HepG2 (cell line): ENCODE data around the gene ADGRL3. TPM values are rescaled to one million over a fixed set of nuclear protein-coding genes. Genes with fewer than 3 reads are reported as not detected.

ENCODE experiments used
- ATAC-seq: fragments of 200-7000 bp; cut with Tn5 transposase; 3 replicates; pipeline ENCODE4 v1.9.1; 2020; ENCODE audit warnings: mild to moderate bottlenecking, moderate library complexity
- BruUV-seq: library from RNA; stranded (reverse); fragments of 400-500 nt; replicated peaks from 2 replicates; lab custom pipeline; 2021; lab: Mats Ljungman, UMichigan
- CTCF ChIA-PET: fragments of 300-600 bp; formaldehyde crosslinking; extraction: SDS; loops from one replicate; lab custom pipeline; 2021; ENCODE audit warnings: low total read pairs, inconsistent platforms, low intra/inter-chr PET ratio; lab: Yijun Ruan, JAX
- POLR2A ChIA-PET: fragments of 350-600 bp; sonication (Branson Sonifier 250); formaldehyde crosslinking; loops from one replicate; lab custom pipeline; 2020; ENCODE audit warnings: antibody characterized with exemption, inconsistent platforms; lab: Yijun Ruan, JAX
- DNase-seq: peaks from one replicate; pipeline ENCODE4 v3.0.0-alpha.2; 2015; ENCODE audit warnings: low spot score
- FAIRE-seq: peaks from 3 replicates; lab custom pipeline; 2011; peaks lifted over from hg19 to GRCh38; lab: Jason Lieb, UNC
- H2AFZ ChIP-seq: one replicate; pipeline ENCODE4 v1.6.1; 2011; ENCODE audit warnings: low read length, inconsistent platforms
- H3K27ac ChIP-seq: fragments of 300-600 bp; 3 replicates; pipeline ENCODE4 v1.8.0; 2011; ENCODE audit warnings: mixed run types, mild to moderate bottlenecking, mixed read lengths, low read length, inconsistent platforms; ENCODE audit not compliant: insufficient read depth; ENCODE audit errors: extremely low read length
- H3K27me3 ChIP-seq, 2 experiments: fragments of 200-600 bp in 1 of 2; 2 replicates in 1 of 2; 3 replicates in 1 of 2; pipeline versions ENCODE4 v1.6.0 to v1.8.0; 2011; ENCODE audit warnings: low read length in 2 of 2, mild to moderate bottlenecking in 2 of 2, moderate library complexity in 2 of 2, inconsistent platforms in 1 of 2; ENCODE audit not compliant: insufficient read depth in 2 of 2, control insufficient read depth in 1 of 2
- H3K36me3 ChIP-seq, 2 experiments: fragments of 200-600 bp in 1 of 2; replicated peaks in 1 of 2; 2 replicates in 1 of 2; 3 replicates in 1 of 2; pipeline versions ENCODE4 v1.5.1 to v1.8.0; 2011; ENCODE audit warnings: low read length in 2 of 2, inconsistent platforms in 1 of 2; ENCODE audit not compliant: insufficient read depth in 2 of 2, control insufficient read depth in 1 of 2
- H3K4me1 ChIP-seq: 2 replicates; pipeline ENCODE4 v1.5.1; 2012; ENCODE audit warnings: low read length, inconsistent platforms; ENCODE audit not compliant: insufficient read depth
- H3K4me2 ChIP-seq: 2 replicates; pipeline ENCODE4 v1.6.0; 2011; ENCODE audit warnings: low read depth, low read length, inconsistent platforms
- H3K4me3 ChIP-seq, 3 experiments: fragments of 200-600 bp in 1 of 3; sonication (generic), shearing (Covaris generic) in 1 of 3; replicated peaks in 1 of 3; 2 replicates each; pipeline ENCODE4 v1.5.1; 2011 to 2016; ENCODE audit warnings: low read length in 3 of 3, inconsistent platforms in 2 of 3, low read depth in 2 of 3, mild to moderate bottlenecking in 2 of 3, control low read depth in 1 of 3, mixed read lengths in 1 of 3; ENCODE audit not compliant: insufficient read depth in 1 of 3
- H3K79me2 ChIP-seq: one replicate; pipeline ENCODE4 v1.6.1; 2011; ENCODE audit warnings: low read length, inconsistent platforms; ENCODE audit not compliant: insufficient read depth
- H3K9ac ChIP-seq: 2 replicates; pipeline ENCODE4 v1.6.0; 2011; ENCODE audit warnings: mild to moderate bottlenecking, low read depth, low read length, inconsistent platforms; ENCODE audit not compliant: insufficient read depth
- H3K9me3 ChIP-seq: 2 replicates; pipeline ENCODE4 v1.5.1; 2012; ENCODE audit warnings: mild to moderate bottlenecking, low read length
- H4K20me1 ChIP-seq: 2 replicates; pipeline ENCODE4 v1.6.0; 2011; ENCODE audit warnings: inconsistent platforms, mild to moderate bottlenecking, low read length, moderate library complexity; ENCODE audit not compliant: insufficient read depth
- FLYWCH1 ChIP-seq: sonication (generic); formaldehyde crosslinking; IDR thresholded peaks from 2 replicates; pipeline ENCODE4 v1.8.1; 2023; ENCODE audit warnings: mild to moderate bottlenecking, missing genetic modification reagents
- MAFK ChIP-seq, 2 experiments: IDR thresholded peaks in 1 of 2; conservative IDR thresholded peaks in 1 of 2; 2 replicates each; pipeline ENCODE4 v1.6.1; 2011; ENCODE audit warnings: improper control_type of control experiment in 2 of 2, low read length in 2 of 2
- PLRG1 ChIP-seq: fragments of 450-650 bp; conservative IDR thresholded peaks from 2 replicates; pipeline ENCODE4 v1.6.1; 2016
- PRMT3 ChIP-seq: sonication (generic); formaldehyde crosslinking; IDR thresholded peaks from 2 replicates; pipeline ENCODE4 v1.8.1; 2022; ENCODE audit warnings: low read depth, mild to moderate bottlenecking, moderate library complexity, missing genetic modification reagents, borderline replicate concordance
- TFDP2 ChIP-seq: sonication (generic); formaldehyde crosslinking; IDR thresholded peaks from 2 replicates; pipeline ENCODE4 v1.4.0; 2020; ENCODE audit warnings: missing genetic modification reagents
- ZNF580 ChIP-seq: IDR thresholded peaks from 2 replicates; pipeline ENCODE4 v1.6.1; 2016; ENCODE audit warnings: low read depth, borderline replicate concordance
- ZNF614 ChIP-seq: IDR thresholded peaks from 2 replicates; pipeline ENCODE4 v1.6.1; 2018; ENCODE audit warnings: missing biosample characterization, missing genetic modification reagents, inconsistent platforms, borderline replicate concordance
- ZSCAN22 ChIP-seq: sonication (generic); formaldehyde crosslinking; IDR thresholded peaks from 2 replicates; pipeline ENCODE4 v1.4.0; 2020; ENCODE audit warnings: mild to moderate bottlenecking, missing genetic modification reagents
- WGBS: methylation state at CpG from one replicate; pipeline ENCODE4 v1.1.6; 2017; ENCODE audit warnings: low lambda C conversion rate; 5-methylcytosine and 5-hydroxymethylcytosine counted together
- in situ Hi-C: cut with HindIII; loops from 2 replicates; pipeline ENCODE4 v1.10.0; 2017; ENCODE audit warnings: low pct_unique_long_range_greater_than_20kb; ENCODE audit not compliant: extremely low pct_ligation_motif_present
- intact Hi-C: fragments of 100-400 bp; cut with micrococcal nuclease; formaldehyde crosslinking; loops from one replicate; pipeline ENCODE4 v1.10.0; 2022; ENCODE audit not compliant: unreplicated experiment
- polyA plus RNA-seq, 8 experiments: library from polyadenylated mRNA; depleted of rRNA in 3 of 8; stranded (reverse) in 7 of 8; unstranded in 1 of 8; fragments of >200 nt; fragmentation: Illumina TruSeq in 4 of 8; extraction: Trizol in 4 of 8; gene quantifications; 2 replicates each; pipeline versions ENCODE4 v1.2.1 to v1.2.3, GENCODE V29; 2011 to 2016; ENCODE audit warnings: low read depth in 4 of 8, missing spikeins in 1 of 8, mixed read lengths in 1 of 8; ENCODE audit not compliant: insufficient read depth in 1 of 8
- total RNA-seq, 5 experiments: library from RNA; depleted of rRNA; stranded (reverse); fragments of >200 nt; fragmentation: Illumina TruSeq; extraction: Trizol; gene quantifications; 2 replicates each; pipeline ENCODE4 v1.2.3, GENCODE V29; 2016; ENCODE audit warnings: low read depth in 1 of 5
- TF ChIP-seq, protein P1 (sequence below): sonication (generic); formaldehyde crosslinking; IDR thresholded peaks from 2 replicates; pipeline ENCODE4 v1.4.0; 2020; ENCODE audit warnings: mild to moderate bottlenecking, missing genetic modification reagents

ADGRL3 gene
- total and polyA plus RNA-seq, 2 of the 13 experiments (the other 11 are each of a cell fraction or from before 2014, with no cell fraction given): 0.04 to 0.05 TPM

GRCh38 chr4:61760820-61761219 is 560.7 kb downstream of the ADGRL3 start:
- no peak overlapping the region for H3K4me3 ChIP-seq
- H3K4me2 ChIP-seq: no peak overlapping the region
- WGBS: 0% methylated on average over 2 of the region's 2 CpGs
- no peaks in the 10 kb centered on the region for H4K20me1 ChIP-seq
- FAIRE-seq (no peak), DNase-seq (no peak), ATAC-seq (no peak)
- no peaks in the 10 kb centered on the region for H3K79me2 ChIP-seq
- in situ Hi-C loops: no loop called here
- H3K27ac ChIP-seq: no peak overlapping the region
- H3K9me3 ChIP-seq: no peaks in the 10 kb centered on the region; the same call in 1 of the 2 replicates
- no peak overlapping the region for H2AFZ ChIP-seq
- intact Hi-C loops: no loop called here
- no peak overlapping the region for H3K9ac ChIP-seq
- no peaks in the 10 kb centered on the region for H3K27me3 ChIP-seq
- H3K36me3 ChIP-seq: no peaks in the 10 kb centered on the region
- BruUV-seq: no TSS peak
- POLR2A ChIA-PET: no interaction called here
- TF ChIP-seq MAFK (conservative IDR thresholded peaks at IDR 0.05 in 1 of 2, IDR thresholded peaks at IDR 0.05 in 1 of 2; ENCODE audit: low read length in 2 of 2) (peak; percentile 4 to 64; a peak in 2 of 4 replicates), TFDP2 (CRISPR knock-in tag) (no peak)
- CTCF ChIA-PET: no interaction called here
- no peaks in the 10 kb centered on the region for H3K4me1 ChIP-seq

DNA sequence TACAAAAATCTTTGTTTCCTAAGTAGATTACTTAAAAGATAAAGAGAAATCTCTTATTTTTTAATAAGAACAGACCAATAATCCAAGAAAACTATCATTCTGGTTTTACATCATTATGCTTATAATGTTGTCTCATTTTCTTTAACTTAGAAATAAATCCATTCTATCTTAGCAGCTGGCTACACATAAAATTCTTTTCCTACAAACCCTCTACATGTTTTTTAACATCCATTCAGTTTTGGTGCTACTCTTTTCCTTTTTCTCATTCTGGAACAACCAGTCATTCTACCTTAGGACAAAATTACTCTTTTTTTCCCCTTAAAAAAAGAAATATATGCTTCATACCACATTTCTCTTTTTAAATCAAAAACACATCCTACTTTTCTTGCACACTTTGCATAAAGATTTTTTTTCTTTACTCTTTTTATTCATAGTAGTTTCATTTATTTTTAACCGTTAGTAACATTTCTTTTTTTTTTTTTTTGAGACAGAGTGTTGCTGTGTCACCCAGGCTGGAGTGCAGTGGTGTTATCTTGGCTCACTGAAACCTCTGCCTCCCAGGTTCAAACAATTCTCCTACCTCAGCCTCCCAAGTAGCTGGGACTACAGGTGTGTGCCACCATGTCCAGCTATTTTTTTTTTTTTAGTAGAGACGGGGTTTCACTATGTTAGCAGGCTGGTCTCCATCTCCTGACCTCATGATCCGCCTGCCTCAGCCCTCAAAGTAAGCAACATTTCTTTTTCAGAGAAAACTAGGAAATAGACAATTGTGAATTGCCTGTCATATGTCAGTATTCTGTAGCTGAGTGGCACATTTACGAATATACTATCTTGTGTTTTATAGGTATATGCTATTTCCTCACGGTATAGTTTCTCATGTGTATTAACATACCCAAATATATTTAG is 562.8 kb downstream of the ADGRL3 start:
- no peaks in the 10 kb centered on the region for H3K27me3 ChIP-seq
- no peak overlapping the region for H3K4me3 ChIP-seq
- no peaks in the 10 kb centered on the region; the same call in 1 of the 2 replicates for H3K9me3 ChIP-seq
- no peaks in the 10 kb centered on the region for H3K79me2 ChIP-seq
- H3K4me2 ChIP-seq: no peak overlapping the region
- ChIA-PET CTCF (no interaction called here), POLR2A (no interaction called here)
- H3K9ac ChIP-seq: no peak overlapping the region
- in situ Hi-C loops: no loop called here
- no peaks in the 10 kb centered on the region for H4K20me1 ChIP-seq
- DNase-seq (no peak), FAIRE-seq (no peak), ATAC-seq (no peak)
- no peak overlapping the region for H2AFZ ChIP-seq
- H3K27ac ChIP-seq: no peak overlapping the region
- no peaks in the 10 kb centered on the region for H3K36me3 ChIP-seq
- no TSS peak for BruUV-seq
- intact Hi-C loops: no loop called here
- 2% methylated on average over 5 of the region's 5 CpGs for WGBS
- no peaks in the 10 kb centered on the region for H3K4me1 ChIP-seq
- TF ChIP-seq PRMT3 (CRISPR knock-in tag): no peak
- TF ChIP-seq ZNF580 (CRISPR knock-in tag): no peak
- TF ChIP-seq PLRG1: no peak
- TF ChIP-seq FLYWCH1: no peak
- TF ChIP-seq ZSCAN22: no peak
- no peak for TF ChIP-seq ZNF614 (CRISPR knock-in tag)
- TF ChIP-seq, protein P1, sequence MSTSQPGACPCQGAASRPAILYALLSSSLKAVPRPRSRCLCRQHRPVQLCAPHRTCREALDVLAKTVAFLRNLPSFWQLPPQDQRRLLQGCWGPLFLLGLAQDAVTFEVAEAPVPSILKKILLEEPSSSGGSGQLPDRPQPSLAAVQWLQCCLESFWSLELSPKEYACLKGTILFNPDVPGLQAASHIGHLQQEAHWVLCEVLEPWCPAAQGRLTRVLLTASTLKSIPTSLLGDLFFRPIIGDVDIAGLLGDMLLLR: no peak
